WTC11 (cell line): ENCODE data around the gene SLC35G4.
"Not testable (repeated sequence)": the region's sequence is repeated elsewhere in the genome, so short reads cannot be mapped to it uniquely, and the experiment has no call there.

Experiments used
- ESRRA ChIP-seq: sonication (generic); formaldehyde crosslinking; IDR thresholded peaks from 2 replicates; pipeline ENCODE4 v1.8.1; 2022; ENCODE audit warnings: mild to moderate bottlenecking, missing genetic modification reagents, borderline replicate concordance
- FOXP1 ChIP-seq: sonication (generic); formaldehyde crosslinking; IDR thresholded peaks from 2 replicates; pipeline ENCODE4 v1.8.0; 2022; ENCODE audit warnings: missing genetic modification reagents, mild to moderate bottlenecking, moderate library complexity, borderline replicate concordance
- GTF2I ChIP-seq: fragments of 250-450 bp; sonication (Bioruptor Pico); conservative IDR thresholded peaks from 2 replicates; pipeline ENCODE4 v1.4.0; 2021; ENCODE audit warnings: mild to moderate bottlenecking
- JUN ChIP-seq: sonication (generic); formaldehyde crosslinking; IDR thresholded peaks from 2 replicates; pipeline ENCODE4 v1.8.0; 2023; ENCODE audit warnings: mild to moderate bottlenecking, missing genetic modification reagents
- KAT7 ChIP-seq: sonication (generic); formaldehyde crosslinking; IDR thresholded peaks from 2 replicates; pipeline ENCODE4 v1.8.1; 2023; ENCODE audit warnings: missing genetic modification reagents, mild to moderate bottlenecking, borderline replicate concordance
- NFE2L1 ChIP-seq: sonication (generic); formaldehyde crosslinking; IDR thresholded peaks from 2 replicates; pipeline ENCODE4 v1.8.1; 2023; ENCODE audit warnings: missing genetic modification reagents
- SMAD3 ChIP-seq: sonication (generic); formaldehyde crosslinking; IDR thresholded peaks from 2 replicates; pipeline ENCODE4 v1.8.0; 2022; ENCODE audit warnings: missing genetic modification reagents, mild to moderate bottlenecking, borderline replicate concordance
- USF2 ChIP-seq: sonication (generic); formaldehyde crosslinking; IDR thresholded peaks from 2 replicates; pipeline ENCODE4 v1.8.1; 2023; ENCODE audit warnings: mild to moderate bottlenecking, missing genetic modification reagents, moderate library complexity
- ZBTB21 ChIP-seq: sonication (generic); formaldehyde crosslinking; IDR thresholded peaks from 2 replicates; pipeline ENCODE4 v1.8.1; 2023; ENCODE audit warnings: mild to moderate bottlenecking, missing genetic modification reagents, borderline replicate concordance
- TF ChIP-seq, protein P1 (sequence below): sonication (generic); formaldehyde crosslinking; IDR thresholded peaks from 2 replicates; pipeline ENCODE4 v1.8.0; 2022; ENCODE audit warnings: mild to moderate bottlenecking, missing genetic modification reagents
- TF ChIP-seq, protein P2 (sequence below): fragments of 200-600 bp; IDR thresholded peaks from 2 replicates; pipeline ENCODE4 v1.8.0; 2022; ENCODE audit warnings: antibody characterized with exemption
- TF ChIP-seq, protein P3 (sequence below): sonication (generic); formaldehyde crosslinking; IDR thresholded peaks from 2 replicates; pipeline ENCODE4 v1.8.1; 2022; ENCODE audit warnings: low read depth, mild to moderate bottlenecking, moderate library complexity, missing genetic modification reagents, borderline replicate concordance
- TF ChIP-seq, protein P4 (sequence below): sonication (generic); formaldehyde crosslinking; IDR thresholded peaks from 2 replicates; pipeline ENCODE4 v1.8.0; 2022; ENCODE audit warnings: mild to moderate bottlenecking, missing genetic modification reagents
- TF ChIP-seq, protein P5 (sequence below): sonication (generic); formaldehyde crosslinking; conservative IDR thresholded peaks from 2 replicates; pipeline ENCODE4 v1.8.1; 2022; ENCODE audit warnings: mild to moderate bottlenecking, missing genetic modification reagents

DNA sequence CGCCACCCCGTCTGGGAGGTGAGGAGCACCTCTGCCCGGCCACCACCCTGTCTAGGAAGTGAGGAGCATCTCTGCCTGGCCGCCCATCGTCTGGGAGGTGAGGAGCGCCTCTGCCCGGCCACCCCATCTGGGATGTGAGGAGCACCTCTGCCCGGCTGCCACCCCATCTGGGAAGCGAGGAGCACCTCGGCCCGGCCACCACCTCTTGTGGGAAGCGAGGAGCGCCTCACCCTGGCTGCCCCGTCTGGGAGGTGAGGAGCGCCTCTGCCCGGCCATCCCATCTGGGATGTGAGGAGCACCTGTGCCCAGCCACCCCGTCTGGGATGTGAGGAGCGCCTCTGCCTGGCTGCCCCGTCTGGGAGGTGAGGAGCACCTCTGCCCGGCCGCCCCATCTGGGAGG is 4.6 kb downstream of the SLC35G4 start:
- not testable (repeated sequence) for TF ChIP-seq ESRRA; KAT7 (CRISPR knock-in tag); ZBTB21 (CRISPR knock-in tag); USF2 (CRISPR knock-in tag); NFE2L1 (CRISPR knock-in tag); SMAD3 (CRISPR knock-in tag); FOXP1 (CRISPR knock-in tag); JUN (CRISPR knock-in tag); GTF2I (CRISPR knock-in tag)
- TF ChIP-seq, protein P1, sequence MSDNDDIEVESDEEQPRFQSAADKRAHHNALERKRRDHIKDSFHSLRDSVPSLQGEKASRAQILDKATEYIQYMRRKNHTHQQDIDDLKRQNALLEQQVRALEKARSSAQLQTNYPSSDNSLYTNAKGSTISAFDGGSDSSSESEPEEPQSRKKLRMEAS = not testable (repeated sequence)
- TF ChIP-seq, protein P2, sequence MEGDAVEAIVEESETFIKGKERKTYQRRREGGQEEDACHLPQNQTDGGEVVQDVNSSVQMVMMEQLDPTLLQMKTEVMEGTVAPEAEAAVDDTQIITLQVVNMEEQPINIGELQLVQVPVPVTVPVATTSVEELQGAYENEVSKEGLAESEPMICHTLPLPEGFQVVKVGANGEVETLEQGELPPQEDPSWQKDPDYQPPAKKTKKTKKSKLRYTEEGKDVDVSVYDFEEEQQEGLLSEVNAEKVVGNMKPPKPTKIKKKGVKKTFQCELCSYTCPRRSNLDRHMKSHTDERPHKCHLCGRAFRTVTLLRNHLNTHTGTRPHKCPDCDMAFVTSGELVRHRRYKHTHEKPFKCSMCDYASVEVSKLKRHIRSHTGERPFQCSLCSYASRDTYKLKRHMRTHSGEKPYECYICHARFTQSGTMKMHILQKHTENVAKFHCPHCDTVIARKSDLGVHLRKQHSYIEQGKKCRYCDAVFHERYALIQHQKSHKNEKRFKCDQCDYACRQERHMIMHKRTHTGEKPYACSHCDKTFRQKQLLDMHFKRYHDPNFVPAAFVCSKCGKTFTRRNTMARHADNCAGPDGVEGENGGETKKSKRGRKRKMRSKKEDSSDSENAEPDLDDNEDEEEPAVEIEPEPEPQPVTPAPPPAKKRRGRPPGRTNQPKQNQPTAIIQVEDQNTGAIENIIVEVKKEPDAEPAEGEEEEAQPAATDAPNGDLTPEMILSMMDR = not testable (repeated sequence)
- TF ChIP-seq, protein P3, sequence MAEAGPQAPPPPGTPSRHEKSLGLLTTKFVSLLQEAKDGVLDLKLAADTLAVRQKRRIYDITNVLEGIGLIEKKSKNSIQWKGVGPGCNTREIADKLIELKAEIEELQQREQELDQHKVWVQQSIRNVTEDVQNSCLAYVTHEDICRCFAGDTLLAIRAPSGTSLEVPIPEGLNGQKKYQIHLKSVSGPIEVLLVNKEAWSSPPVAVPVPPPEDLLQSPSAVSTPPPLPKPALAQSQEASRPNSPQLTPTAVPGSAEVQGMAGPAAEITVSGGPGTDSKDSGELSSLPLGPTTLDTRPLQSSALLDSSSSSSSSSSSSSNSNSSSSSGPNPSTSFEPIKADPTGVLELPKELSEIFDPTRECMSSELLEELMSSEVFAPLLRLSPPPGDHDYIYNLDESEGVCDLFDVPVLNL (CRISPR knock-in tag) = not testable (repeated sequence)
- TF ChIP-seq, protein P4, sequence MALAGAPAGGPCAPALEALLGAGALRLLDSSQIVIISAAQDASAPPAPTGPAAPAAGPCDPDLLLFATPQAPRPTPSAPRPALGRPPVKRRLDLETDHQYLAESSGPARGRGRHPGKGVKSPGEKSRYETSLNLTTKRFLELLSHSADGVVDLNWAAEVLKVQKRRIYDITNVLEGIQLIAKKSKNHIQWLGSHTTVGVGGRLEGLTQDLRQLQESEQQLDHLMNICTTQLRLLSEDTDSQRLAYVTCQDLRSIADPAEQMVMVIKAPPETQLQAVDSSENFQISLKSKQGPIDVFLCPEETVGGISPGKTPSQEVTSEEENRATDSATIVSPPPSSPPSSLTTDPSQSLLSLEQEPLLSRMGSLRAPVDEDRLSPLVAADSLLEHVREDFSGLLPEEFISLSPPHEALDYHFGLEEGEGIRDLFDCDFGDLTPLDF (CRISPR knock-in tag) = not testable (repeated sequence)
- TF ChIP-seq, protein P5, sequence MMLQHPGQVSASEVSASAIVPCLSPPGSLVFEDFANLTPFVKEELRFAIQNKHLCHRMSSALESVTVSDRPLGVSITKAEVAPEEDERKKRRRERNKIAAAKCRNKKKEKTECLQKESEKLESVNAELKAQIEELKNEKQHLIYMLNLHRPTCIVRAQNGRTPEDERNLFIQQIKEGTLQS = not testable (repeated sequence)
